ENCODE data around the gene IVNS1ABP. TPM values are rescaled to one million over a fixed set of nuclear protein-coding genes. Genes with fewer than 3 reads are reported as not detected.

Gene IVNS1ABP
- polyA plus RNA-seq, 1 experiment: 59.6 TPM

- no peaks in the 10 kb centered on the region for H3K27me3 ChIP-seq (ENCODE audit: control insufficient read depth, insufficient read depth, low read length)
- TF ChIP-seq CTCF (IDR thresholded peaks at IDR 0.05; ENCODE audit: low read depth, low read length): no peak
- peaks cover 3% of the 10 kb centered on the region; the same call in 1 of the 2 replicates for H3K9me3 ChIP-seq (ENCODE audit: control insufficient read depth, insufficient read depth, low read length)
- DNase-seq (ENCODE audit: low read depth, low spot score): no peak
- no peak overlapping the region for H3K4me3 ChIP-seq (ENCODE audit: low read depth, low read length)
- no peak overlapping the region for H3K27ac ChIP-seq (ENCODE audit: low read depth, low read length)
- ChIA-PET CTCF (interaction anchor here (0.9 to 2.5 kb wide), 2 partner anchors 283 to 1062 kb away, joined by 4 to 7 read pairs; partner anchors contain the start of gene TPR), POLR2A (no interaction called here)
These were observed 4.5 kb downstream of the IVNS1ABP start for GRCh38 chr1:185312361-185313138.

GRCh38 chr1:185311589-185312225 lies 5.3 kb downstream of the IVNS1ABP start:
- TF ChIP-seq CTCF (IDR thresholded peaks at IDR 0.05; ENCODE audit: low read depth, low read length): no peak
- Histone ChIP-seq H3K9me3 (ENCODE audit: control insufficient read depth, insufficient read depth, low read length) (peaks cover 3% of the 10 kb centered on the region; the same call in 1 of the 2 replicates), H3K27ac (ENCODE audit: low read depth, low read length) (no peak overlapping the region), H3K27me3 (ENCODE audit: control insufficient read depth, insufficient read depth, low read length) (no peaks in the 10 kb centered on the region), H3K4me3 (ENCODE audit: low read depth, low read length) (no peak overlapping the region)
- CTCF ChIA-PET: interaction anchor here (1.4 kb wide), 1 partner anchor 358 kb away, joined by 4 read pairs; no protein-coding TSS in a partner anchor
- POLR2A ChIA-PET: no interaction called here
- DNase-seq (ENCODE audit: low read depth, low spot score): peak; percentile 38

- ChIA-PET POLR2A (no interaction called here), CTCF (interaction anchor here (1.8 kb wide), 1 partner anchor 360 kb away, joined by 7 read pairs; no protein-coding TSS in a partner anchor)
- Histone ChIP-seq H3K27ac (ENCODE audit: low read depth, low read length) (no peak overlapping the region), H3K9me3 (ENCODE audit: control insufficient read depth, insufficient read depth, low read length) (no peaks in the 10 kb centered on the region), H3K27me3 (ENCODE audit: control insufficient read depth, insufficient read depth, low read length) (no peaks in the 10 kb centered on the region), H3K4me3 (ENCODE audit: low read depth, low read length) (no peak overlapping the region)
- TF ChIP-seq CTCF (IDR thresholded peaks at IDR 0.05; ENCODE audit: low read depth, low read length): no peak
- no peak for DNase-seq (ENCODE audit: low read depth, low spot score)
These were observed 7.5 kb downstream of the IVNS1ABP start for GRCh38 chr1:185309566-185309965.

- POLR2A ChIA-PET: no interaction called here
- no peak for DNase-seq (ENCODE audit: low read depth, low spot score)
- H3K9me3 ChIP-seq (ENCODE audit: control insufficient read depth, insufficient read depth, low read length): no peaks in the 10 kb centered on the region
- H3K27me3 ChIP-seq (ENCODE audit: control insufficient read depth, insufficient read depth, low read length): no peaks in the 10 kb centered on the region
- CTCF ChIA-PET: interaction anchor here (1.8 kb wide), 1 partner anchor 362 kb away, joined by 7 read pairs; no protein-coding TSS in a partner anchor
- no peak for TF ChIP-seq CTCF (IDR thresholded peaks at IDR 0.05; ENCODE audit: low read depth, low read length)
- no peak overlapping the region for H3K4me3 ChIP-seq (ENCODE audit: low read depth, low read length)
- no peak overlapping the region for H3K27ac ChIP-seq (ENCODE audit: low read depth, low read length)
These were observed 8.9 kb downstream of the IVNS1ABP start for GRCh38 chr1:185308126-185308525.

- ChIA-PET POLR2A (no interaction called here), CTCF (interaction anchor here (1.0 kb wide), 1 partner anchor 365 kb away, joined by 5 read pairs; no protein-coding TSS in a partner anchor)
- TF ChIP-seq CTCF (IDR thresholded peaks at IDR 0.05; ENCODE audit: low read depth, low read length): no peak
- no peak overlapping the region for H3K27ac ChIP-seq (ENCODE audit: low read depth, low read length)
- H3K27me3 ChIP-seq (ENCODE audit: control insufficient read depth, insufficient read depth, low read length): no peaks in the 10 kb centered on the region
- no peaks in the 10 kb centered on the region for H3K9me3 ChIP-seq (ENCODE audit: control insufficient read depth, insufficient read depth, low read length)
- DNase-seq (ENCODE audit: low read depth, low spot score): no peak
- no peak overlapping the region for H3K4me3 ChIP-seq (ENCODE audit: low read depth, low read length)
These were observed 11.6 kb downstream of the IVNS1ABP start for GRCh38 chr1:185305419-185305818.

All from AG04450 (cell line).